OCI-LY3 (cell line): Measurements from ENCODE around the gene RXRA.

Experiments used
- H2AFZ ChIP-seq: fragments of 200-600, 300-600 bp; shearing (Covaris generic); 2 replicates; pipeline ENCODE4 v1.6.0; 2014; ENCODE audit warnings: antibody characterized with exemption, low read depth, low read length
- H3K27ac ChIP-seq: fragments of 200-600, 300-600 bp; sonication (generic); 2 replicates; pipeline ENCODE4 v1.5.1; 2014; ENCODE audit warnings: mild to moderate bottlenecking, low read length, moderate library complexity, mixed read lengths
- H3K27me3 ChIP-seq: fragments of 200-600, 300-600 bp; sonication (generic); 2 replicates; pipeline ENCODE4 v1.6.1; 2014; ENCODE audit warnings: low read depth, low read length, mixed read lengths
- H3K36me3 ChIP-seq: fragments of 200-600, 300-600 bp; sonication (generic); replicated peaks from 2 replicates; pipeline ENCODE3; 2014; ENCODE audit warnings: low read depth, low read length, mixed read lengths
- H3K4me1 ChIP-seq: fragments of 300-600, 200-600 bp; sonication (generic); 2 replicates; pipeline ENCODE4 v1.6.1; 2014; ENCODE audit warnings: low read length, mixed read lengths
- H3K4me2 ChIP-seq: fragments of 200-600, 300-600 bp; sonication (generic); 2 replicates; pipeline ENCODE4 v1.6.1; 2014; ENCODE audit warnings: low read length, mixed read lengths
- H3K4me3 ChIP-seq: fragments of 300-600, 200-600 bp; sonication (generic); 2 replicates; pipeline ENCODE4 v1.5.1; 2014; ENCODE audit warnings: antibody characterized with exemption, mild to moderate bottlenecking, low read length, moderate library complexity
- H3K79me2 ChIP-seq: fragments of 300-600, 200-600 bp; shearing (Covaris generic); 2 replicates; pipeline ENCODE4 v1.6.1; 2014; ENCODE audit warnings: mild to moderate bottlenecking, low read length, mixed read lengths
- H3K9ac ChIP-seq: fragments of 300-600, 200-600 bp; shearing (Covaris generic); 2 replicates; pipeline ENCODE4 v1.6.0; 2014; ENCODE audit warnings: mild to moderate bottlenecking, low read length, moderate library complexity
- H3K9me3 ChIP-seq: fragments of 200-600, 300-600 bp; shearing (Covaris generic); 2 replicates; pipeline ENCODE4 v1.6.1; 2014; ENCODE audit warnings: low read length, mixed read lengths; ENCODE audit not compliant: insufficient read depth
- H4K20me1 ChIP-seq: fragments of 200-600, 300-600 bp; sonication (generic); 2 replicates; pipeline ENCODE4 v1.6.1; 2016; ENCODE audit warnings: low read length, mixed read lengths; ENCODE audit not compliant: insufficient read depth
- CTCF ChIP-seq: fragments of 200-600, 300-600 bp; sonication (generic); IDR thresholded peaks from 2 replicates; pipeline ENCODE4 v1.5.1; 2014; ENCODE audit warnings: antibody characterized with exemption, low read length, low read depth
- EZH2phosphoT487 ChIP-seq: fragments of 200-600 bp; shearing (Covaris generic); IDR thresholded peaks from 2 replicates; pipeline ENCODE4 v1.6.1; 2018; ENCODE audit warnings: antibody characterized with exemption, mixed run types, low read depth

Gene RXRA

GRCh38 chr9:134314039-134314949 lies 12.0 kb upstream of the RXRA start:
- Histone ChIP-seq H3K4me3 (no peak overlapping the region), H3K4me1 (peaks cover 12% of the 10 kb centered on the region), H3K79me2 (no peaks in the 10 kb centered on the region), H3K9me3 (no peaks in the 10 kb centered on the region), H4K20me1 (no peaks in the 10 kb centered on the region), H3K4me2 (no peak overlapping the region), H3K9ac (no peak overlapping the region), H3K27me3 (peaks cover 21% of the 10 kb centered on the region), H2AFZ (no peak overlapping the region), H3K36me3 (no peaks in the 10 kb centered on the region), H3K27ac (no peak overlapping the region)
- TF ChIP-seq CTCF (no peak), EZH2phosphoT487 (no peak)

GRCh38 chr9:134314950-134315715 lies 11.1 kb upstream of the RXRA start:
- peaks cover 12% of the 10 kb centered on the region for H3K4me1 ChIP-seq
- H3K79me2 ChIP-seq: no peaks in the 10 kb centered on the region
- H4K20me1 ChIP-seq: no peaks in the 10 kb centered on the region
- no peak overlapping the region for H3K4me3 ChIP-seq
- H3K27me3 ChIP-seq: peaks cover 16% of the 10 kb centered on the region; the same call in 1 of the 2 replicates
- TF ChIP-seq CTCF (no peak), EZH2phosphoT487 (no peak)
- no peak overlapping the region for H3K4me2 ChIP-seq
- H3K9me3 ChIP-seq: no peaks in the 10 kb centered on the region
- H2AFZ ChIP-seq: no peak overlapping the region
- no peak overlapping the region for H3K27ac ChIP-seq
- H3K9ac ChIP-seq: no peak overlapping the region
- no peaks in the 10 kb centered on the region for H3K36me3 ChIP-seq

GRCh38 chr9:134315716-134316448 lies 10.4 kb upstream of the RXRA start:
- no peak for TF ChIP-seq CTCF
- no peak for TF ChIP-seq EZH2phosphoT487
- Histone ChIP-seq H3K27me3 (peaks cover 11% of the 10 kb centered on the region; the same call in 1 of the 2 replicates), H3K4me2 (no peak overlapping the region), H3K4me3 (no peak overlapping the region), H3K79me2 (no peaks in the 10 kb centered on the region), H3K36me3 (no peaks in the 10 kb centered on the region), H3K27ac (no peak overlapping the region), H3K4me1 (peaks cover 12% of the 10 kb centered on the region), H2AFZ (no peak overlapping the region), H3K9ac (no peak overlapping the region), H4K20me1 (no peaks in the 10 kb centered on the region), H3K9me3 (no peaks in the 10 kb centered on the region)
